RWPE2 (cell line): ENCODE measurements around the gene LPCAT4.
A peak's percentile ranks its signal among the peaks of the same experiment; 100 is the strongest.

Experiments
- ATAC-seq: fragments of 200-7000 bp; cut with Tn5 transposase; 3 replicates; pipeline ENCODE4 v1.9.1; 2021; ENCODE audit warnings: low read depth
- DNase-seq: peaks from one replicate; pipeline ENCODE4 v3.0.0-alpha.2; 2020; ENCODE audit warnings: low spot score
- H3K27ac ChIP-seq: fragments of 450-650 bp; 2 replicates; pipeline ENCODE4 v1.5.1; 2017; ENCODE audit warnings: mild to moderate bottlenecking; ENCODE audit not compliant: poor library complexity, severe bottlenecking
- H3K27me3 ChIP-seq: fragments of 250-450 bp; sonication (Bioruptor Pico); 2 replicates; pipeline ENCODE4 v1.5.1; 2021; ENCODE audit warnings: mild to moderate bottlenecking, moderate library complexity; ENCODE audit not compliant: insufficient read depth, poor library complexity, severe bottlenecking
- H3K36me3 ChIP-seq: fragments of 250-450 bp; sonication (Bioruptor Pico); 2 replicates; pipeline ENCODE4 v1.5.1; 2020; ENCODE audit warnings: low read depth, mild to moderate bottlenecking, moderate library complexity
- H3K4me1 ChIP-seq: fragments of 250-450 bp; sonication (Bioruptor Pico); 2 replicates; pipeline ENCODE4 v1.5.1; 2021; ENCODE audit warnings: mild to moderate bottlenecking, moderate library complexity; ENCODE audit not compliant: insufficient read depth, poor library complexity, severe bottlenecking
- H3K4me3 ChIP-seq: fragments of 250-450 bp; sonication (Bioruptor Pico); 2 replicates; pipeline ENCODE4 v1.5.1; 2021; ENCODE audit warnings: mild to moderate bottlenecking, moderate library complexity; ENCODE audit not compliant: severe bottlenecking
- H3K9me3 ChIP-seq: fragments of 250-450 bp; sonication (Bioruptor Pico); 2 replicates; pipeline ENCODE4 v1.5.1; 2021; ENCODE audit warnings: mild to moderate bottlenecking, moderate library complexity; ENCODE audit not compliant: severe bottlenecking
- TF ChIP-seq, protein P1 (sequence below): fragments of 450-650 bp; IDR thresholded peaks from one replicate; pipeline ENCODE4 v1.5.1; 2017; ENCODE audit warnings: mild to moderate bottlenecking, moderate library complexity; ENCODE audit not compliant: poor library complexity, severe bottlenecking

Gene LPCAT4

DNA sequence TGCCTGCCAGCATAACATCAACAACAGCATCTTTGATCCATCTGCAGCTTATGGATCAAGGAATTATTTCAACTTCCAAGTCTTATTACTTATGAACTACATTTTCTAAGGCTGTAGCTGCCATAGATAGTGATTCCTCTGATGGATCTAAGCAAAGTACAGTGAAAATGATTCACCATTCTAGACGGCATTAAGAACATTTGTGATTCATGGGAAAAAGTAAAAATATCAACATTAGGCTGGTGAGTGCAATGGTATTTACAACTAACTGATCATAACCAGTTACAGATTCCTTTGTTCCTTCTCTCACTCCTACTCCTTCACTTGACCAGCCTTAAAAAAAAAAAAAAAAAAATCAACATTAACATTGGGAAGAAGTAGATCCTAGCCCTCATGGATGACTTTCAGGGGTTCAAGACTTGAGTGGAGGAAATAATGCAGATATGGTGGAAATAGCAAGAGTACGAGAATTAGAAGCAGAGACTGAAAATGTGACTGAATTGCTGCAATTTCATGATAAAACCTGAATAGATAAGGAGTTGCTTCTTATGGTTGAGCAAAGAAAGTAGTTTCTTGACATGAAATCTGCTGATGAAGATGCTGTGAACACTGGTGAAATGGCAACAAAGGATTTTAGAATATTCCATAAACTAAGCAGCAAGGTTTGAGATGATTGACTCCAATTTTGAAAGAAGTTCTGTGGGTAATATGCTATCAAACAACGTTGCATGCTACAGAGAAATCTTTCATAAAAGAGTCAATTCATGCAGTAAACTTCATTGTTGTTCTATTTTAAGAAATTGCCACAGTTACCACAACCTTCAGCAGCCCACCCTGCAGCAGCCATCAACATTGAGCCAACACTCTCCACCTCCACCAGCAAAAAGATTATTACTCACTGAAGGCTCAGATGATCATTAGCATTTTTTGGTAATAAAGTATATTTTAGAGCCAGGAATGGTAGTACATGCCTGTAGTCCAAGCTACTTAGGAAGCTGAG lies 52.2 kb downstream of the LPCAT4 start:
- TF ChIP-seq, protein P1, sequence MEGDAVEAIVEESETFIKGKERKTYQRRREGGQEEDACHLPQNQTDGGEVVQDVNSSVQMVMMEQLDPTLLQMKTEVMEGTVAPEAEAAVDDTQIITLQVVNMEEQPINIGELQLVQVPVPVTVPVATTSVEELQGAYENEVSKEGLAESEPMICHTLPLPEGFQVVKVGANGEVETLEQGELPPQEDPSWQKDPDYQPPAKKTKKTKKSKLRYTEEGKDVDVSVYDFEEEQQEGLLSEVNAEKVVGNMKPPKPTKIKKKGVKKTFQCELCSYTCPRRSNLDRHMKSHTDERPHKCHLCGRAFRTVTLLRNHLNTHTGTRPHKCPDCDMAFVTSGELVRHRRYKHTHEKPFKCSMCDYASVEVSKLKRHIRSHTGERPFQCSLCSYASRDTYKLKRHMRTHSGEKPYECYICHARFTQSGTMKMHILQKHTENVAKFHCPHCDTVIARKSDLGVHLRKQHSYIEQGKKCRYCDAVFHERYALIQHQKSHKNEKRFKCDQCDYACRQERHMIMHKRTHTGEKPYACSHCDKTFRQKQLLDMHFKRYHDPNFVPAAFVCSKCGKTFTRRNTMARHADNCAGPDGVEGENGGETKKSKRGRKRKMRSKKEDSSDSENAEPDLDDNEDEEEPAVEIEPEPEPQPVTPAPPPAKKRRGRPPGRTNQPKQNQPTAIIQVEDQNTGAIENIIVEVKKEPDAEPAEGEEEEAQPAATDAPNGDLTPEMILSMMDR: no peak
- H3K4me1 ChIP-seq: peaks cover 15% of the 10 kb centered on the region
- ATAC-seq (no peak), DNase-seq (no peak)
- no peaks in the 10 kb centered on the region for H3K9me3 ChIP-seq
- H3K4me3 ChIP-seq: no peak overlapping the region
- H3K27me3 ChIP-seq: no peaks in the 10 kb centered on the region
- no peak overlapping the region for H3K27ac ChIP-seq
- no peaks in the 10 kb centered on the region for H3K36me3 ChIP-seq

DNA sequence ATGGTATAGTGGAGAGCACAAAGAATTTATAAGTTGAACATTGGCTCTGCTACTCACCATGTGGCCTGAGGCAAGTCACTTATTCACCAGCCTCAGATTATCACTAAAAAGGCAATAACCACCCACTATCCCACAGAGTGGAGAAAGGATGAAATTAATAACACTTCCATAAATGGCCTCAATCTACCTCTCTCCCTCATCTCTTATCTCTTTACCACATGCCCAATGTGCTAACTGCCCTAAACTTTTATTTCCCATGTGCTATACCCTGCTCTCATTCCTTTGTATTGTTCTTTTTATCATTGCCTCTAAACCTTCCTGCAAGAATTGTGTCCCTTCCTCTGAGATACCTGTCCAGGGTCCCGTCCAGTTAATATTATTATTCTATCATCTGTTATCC lies 55.4 kb downstream of the LPCAT4 start:
- Histone ChIP-seq H3K9me3 (no peaks in the 10 kb centered on the region), H3K4me3 (no peak overlapping the region), H3K36me3 (no peaks in the 10 kb centered on the region), H3K27ac (no peak overlapping the region), H3K4me1 (no peaks in the 10 kb centered on the region), H3K27me3 (no peaks in the 10 kb centered on the region)
- TF ChIP-seq, protein P1: no peak
- ATAC-seq: peak; percentile 33; the same call in 1 of the 3 replicates
- DNase-seq: no peak
